Measurements from ENCODE around the gene PMFBP1.

Gene PMFBP1

DNA sequence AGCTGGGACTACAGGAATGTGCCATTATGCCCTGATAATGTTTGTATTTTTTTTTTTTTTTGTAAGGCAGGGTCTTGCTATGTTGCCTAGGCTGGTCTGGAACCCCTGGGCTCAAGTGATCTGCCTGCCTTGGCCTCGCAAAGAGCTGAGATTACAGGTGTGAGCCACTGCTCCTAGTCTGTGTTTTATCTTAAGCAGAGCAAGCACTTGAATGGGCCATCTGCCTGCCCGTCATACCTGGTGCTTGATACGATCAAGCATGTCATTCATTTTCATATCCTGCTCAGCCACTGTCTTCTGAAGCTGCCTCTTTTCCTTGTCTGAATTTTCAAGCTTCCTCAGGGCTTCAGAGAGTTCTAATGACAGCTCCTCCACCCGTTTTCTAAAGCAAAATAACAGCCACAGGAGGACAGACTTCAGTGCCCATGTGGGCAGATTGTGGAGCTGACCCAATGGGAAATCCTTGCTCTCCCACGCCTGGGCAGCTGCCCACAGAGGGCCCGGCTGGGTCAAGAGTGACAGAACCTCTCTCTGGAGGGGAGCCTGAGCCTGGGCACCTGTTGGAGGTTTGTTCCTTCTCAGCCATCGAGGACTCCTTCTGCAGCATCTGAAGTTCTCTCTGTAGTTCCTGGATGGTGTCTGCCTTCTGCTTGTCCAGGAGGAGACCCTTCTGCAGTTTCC is 41.8 kb downstream of the PMFBP1 start:
- no peak for DNase-seq

DNA sequence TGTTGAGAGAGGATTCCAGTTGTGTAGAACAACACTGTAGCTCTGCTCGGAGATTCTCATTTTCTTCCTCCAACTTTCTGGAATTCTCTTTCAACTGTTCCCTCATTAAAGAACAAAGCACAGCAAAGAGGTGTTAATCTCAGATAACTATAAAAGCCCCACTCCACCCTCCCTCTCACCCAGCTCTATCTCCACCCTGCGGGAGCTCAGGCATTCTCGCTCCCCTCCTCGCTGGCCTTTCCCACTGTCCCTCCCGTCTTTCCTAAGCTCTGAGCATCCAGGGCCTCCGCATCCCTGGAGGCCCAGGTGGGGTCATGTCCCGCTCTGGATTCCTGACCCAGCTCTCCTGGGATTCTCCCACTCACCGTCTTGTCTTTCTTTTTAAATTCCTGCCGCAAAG is 43.3 kb downstream of the PMFBP1 start:
- DNase-seq = no peak

DNA sequence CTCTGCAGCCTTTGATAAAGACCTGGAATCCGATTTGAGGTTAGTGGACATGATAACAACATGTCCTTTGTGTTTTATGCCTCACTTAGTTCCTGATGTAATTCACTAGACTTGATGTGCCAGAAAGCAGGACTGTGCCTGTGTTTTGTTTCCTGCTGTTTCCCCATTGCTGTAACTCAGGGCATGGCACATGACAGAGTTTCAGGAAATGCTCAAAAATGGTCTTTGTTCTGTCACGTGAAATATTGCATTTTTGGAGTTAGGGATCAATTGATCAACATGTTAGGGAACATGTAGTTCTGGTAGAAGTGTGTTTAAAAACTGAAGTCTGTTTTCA is 45.6 kb downstream of the PMFBP1 start:
- DNase-seq = no peak

DNA sequence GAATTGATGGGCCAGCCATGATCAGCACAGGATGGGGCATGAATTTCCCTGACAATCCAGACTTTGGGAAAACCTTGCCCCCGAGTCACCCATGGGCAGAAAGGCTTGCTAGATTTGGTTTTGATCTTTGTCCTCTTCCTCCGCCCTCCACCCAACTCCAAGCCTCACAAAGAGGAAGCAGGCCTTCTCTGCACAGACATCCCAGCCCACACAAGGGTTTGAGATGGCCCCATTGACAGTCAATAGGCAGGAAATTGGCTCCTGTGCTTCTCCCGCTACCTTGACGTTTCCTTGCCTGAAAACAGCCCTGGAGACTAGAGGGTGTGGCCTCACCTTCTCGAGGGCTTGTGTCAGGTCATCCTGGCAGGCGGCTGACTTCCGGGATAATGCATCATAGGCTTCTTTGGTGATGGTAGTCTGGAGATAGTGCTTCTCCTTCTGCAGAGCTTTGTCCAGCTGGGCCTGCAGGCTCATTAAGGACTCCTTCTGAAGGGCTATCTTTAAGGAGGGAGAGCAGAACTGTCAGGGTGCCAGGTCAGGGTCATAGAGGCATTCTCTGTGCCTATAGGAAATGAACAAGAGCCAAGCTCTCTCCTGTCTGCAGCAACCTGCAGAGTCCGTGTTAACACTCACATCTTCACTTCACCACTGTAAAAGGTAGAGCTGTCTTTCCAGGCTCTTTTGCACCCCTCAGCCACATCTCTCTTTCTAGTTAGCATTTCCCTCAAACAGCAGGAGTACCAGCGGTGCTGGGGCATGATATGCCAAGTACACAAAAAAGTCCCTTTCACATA is 46.1 kb downstream of the PMFBP1 start:
- DNase-seq = no peak

DNA sequence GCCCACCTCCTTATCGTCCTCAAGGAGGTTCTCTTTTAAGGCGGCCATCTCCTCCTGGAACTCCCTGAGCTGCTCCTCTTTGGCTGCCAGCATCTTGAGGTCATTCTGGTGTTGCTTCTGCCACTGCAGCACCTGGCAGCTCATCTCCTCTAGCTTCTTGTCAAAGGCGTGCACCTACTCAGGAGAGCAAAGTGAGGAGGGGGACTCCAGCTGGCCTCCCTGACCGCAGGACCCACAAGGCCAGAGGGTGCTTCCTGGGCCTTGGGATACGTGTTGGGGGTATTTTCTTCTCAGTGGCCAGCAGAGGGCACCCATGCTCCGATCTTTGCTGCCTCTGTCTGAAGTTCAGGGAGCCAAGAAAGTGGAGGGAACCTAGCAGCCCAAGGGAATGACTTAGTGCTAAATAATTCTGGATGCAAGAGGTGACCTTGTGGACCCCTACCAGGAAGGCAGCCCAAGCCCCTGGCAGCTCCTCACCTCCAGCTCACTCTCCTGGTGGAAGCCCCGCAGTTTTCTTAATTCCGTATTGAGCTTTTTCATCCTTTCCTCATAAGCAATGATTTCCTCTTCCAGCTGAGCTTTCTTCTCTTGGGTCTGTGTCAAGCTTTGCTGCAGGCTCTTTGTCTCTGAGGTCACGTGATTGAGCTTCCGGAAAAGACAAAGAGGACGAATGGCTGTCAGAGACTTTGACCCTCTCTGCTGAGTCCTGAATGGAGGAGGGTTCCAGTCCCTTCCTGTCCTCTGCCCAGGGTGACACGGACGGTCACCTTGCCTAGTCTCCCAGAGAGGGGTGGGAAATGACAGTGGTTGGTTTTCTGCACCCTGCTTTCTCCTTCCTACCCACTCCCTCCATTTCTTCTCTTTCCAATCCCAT is 47.0 kb downstream of the PMFBP1 start:
- DNase-seq = peak; percentile 62

DNA sequence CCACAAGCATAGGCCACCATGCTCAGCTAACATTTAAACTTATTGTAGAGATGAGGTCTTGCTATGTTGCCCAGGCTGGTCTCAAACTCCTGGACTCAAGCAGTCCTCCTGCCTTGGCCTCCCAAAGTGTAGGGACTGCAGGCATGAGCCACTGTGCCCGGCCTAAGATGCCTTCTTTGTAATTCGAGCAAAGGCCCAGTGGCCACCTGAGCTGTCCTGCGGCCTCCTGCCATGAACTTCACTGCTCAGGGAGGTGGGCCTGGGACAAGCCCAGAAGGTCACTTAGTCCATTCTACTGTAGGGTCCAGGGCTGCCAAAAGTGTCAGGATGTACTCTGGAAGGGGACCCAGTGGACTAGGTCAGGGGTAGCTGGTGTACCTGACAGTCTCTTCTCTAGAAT is 47.8 kb downstream of the PMFBP1 start:
- DNase-seq = no peak

DNA sequence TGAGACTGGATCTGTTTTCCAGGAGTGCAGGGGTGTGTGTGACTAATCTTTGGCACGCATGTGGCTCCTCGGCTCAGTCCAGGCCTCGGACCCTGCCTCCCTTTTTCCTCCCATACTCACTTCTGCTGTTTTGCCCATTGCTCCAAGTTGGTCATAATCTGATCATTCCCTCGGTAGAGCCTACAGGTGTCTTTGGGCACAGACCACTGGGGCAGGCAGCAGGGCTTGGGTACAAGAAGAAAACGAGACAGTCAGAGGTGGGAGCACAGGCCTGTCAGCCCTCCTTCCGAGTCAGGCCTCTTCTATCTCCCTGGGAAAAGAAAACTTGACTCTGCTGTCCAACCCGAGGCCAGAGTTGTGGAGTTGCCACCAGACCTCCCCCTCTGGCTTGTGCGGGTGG is 48.5 kb downstream of the PMFBP1 start:
- no peak for DNase-seq

DNA sequence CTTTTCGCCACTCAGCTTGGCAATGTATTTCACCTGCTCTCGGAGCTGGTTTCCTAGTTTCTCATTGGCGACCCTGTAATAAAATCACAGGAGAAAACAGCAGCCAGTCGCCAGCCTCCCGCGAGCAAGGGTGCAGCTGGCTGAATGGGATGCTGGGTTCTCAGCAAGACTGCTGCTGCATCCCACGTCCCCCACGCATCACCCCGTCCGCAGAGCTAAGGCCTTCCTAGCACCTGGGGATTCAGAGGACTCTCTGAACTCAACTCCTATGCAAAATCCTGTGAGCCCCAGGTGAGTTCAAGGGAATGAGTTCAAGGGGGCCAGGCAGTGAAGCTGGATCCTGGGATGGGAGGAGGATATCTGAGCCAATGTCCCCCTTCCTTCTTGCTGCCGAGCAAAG is 49.0 kb downstream of the PMFBP1 start:
- DNase-seq = no peak

DNA sequence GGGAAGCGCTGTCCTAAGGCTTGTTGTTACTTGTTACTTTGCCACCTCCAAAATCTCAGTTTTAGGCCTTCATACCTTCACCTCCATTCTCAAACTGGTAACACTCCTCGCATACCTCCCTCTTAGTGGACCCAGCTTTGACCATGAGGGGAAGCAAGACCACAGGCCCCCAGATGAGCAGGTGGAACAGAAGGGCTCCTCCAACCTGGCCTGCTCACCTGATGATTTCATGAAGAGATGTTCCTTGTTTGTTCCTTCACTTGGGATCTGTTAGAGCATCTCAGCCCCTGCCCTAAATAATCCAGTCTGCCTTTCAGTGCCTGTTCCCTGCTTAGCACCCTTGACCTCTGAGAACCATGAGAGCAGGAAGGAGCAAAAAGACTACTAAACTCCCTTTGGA is 49.6 kb downstream of the PMFBP1 start:
- DNase-seq = no peak

DNA sequence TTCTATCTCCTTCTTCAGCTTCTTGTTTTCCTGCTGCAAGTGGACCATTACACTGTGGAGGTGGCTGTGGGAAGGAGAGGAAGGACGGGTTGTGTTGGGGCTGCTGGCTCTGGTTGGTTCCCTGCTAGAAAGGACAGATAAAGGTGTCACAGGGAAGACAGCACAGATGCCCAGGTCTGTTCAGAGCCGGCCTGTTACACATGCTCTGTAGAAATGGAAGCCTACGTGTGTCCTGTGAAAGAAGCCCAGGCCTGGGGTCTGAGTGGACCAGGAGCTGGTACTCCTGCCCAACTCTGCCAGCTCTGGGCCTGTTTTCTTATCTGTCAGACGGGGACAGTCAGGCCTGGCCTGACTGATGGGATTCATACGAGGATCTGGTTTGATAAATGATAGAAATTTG is 51.9 kb downstream of the PMFBP1 start:
- no peak for DNase-seq

DNA sequence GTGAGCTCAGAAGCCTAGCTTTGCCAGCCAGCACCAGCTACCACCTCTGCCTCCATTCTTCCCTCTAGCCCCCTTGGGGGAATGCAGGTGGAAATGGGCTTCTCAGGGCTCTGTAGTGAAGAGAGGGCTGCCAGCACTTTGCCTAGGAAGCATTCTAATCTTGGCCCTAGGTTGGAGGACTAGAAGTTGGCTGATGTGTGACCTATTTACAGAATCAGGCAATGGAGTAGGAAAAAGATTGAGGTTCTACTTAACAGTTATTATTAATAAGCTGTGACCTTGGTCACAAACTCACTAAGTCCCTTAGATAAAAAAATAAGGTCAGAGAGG is 58.4 kb downstream of the PMFBP1 start:
- no peak for DNase-seq

DNA sequence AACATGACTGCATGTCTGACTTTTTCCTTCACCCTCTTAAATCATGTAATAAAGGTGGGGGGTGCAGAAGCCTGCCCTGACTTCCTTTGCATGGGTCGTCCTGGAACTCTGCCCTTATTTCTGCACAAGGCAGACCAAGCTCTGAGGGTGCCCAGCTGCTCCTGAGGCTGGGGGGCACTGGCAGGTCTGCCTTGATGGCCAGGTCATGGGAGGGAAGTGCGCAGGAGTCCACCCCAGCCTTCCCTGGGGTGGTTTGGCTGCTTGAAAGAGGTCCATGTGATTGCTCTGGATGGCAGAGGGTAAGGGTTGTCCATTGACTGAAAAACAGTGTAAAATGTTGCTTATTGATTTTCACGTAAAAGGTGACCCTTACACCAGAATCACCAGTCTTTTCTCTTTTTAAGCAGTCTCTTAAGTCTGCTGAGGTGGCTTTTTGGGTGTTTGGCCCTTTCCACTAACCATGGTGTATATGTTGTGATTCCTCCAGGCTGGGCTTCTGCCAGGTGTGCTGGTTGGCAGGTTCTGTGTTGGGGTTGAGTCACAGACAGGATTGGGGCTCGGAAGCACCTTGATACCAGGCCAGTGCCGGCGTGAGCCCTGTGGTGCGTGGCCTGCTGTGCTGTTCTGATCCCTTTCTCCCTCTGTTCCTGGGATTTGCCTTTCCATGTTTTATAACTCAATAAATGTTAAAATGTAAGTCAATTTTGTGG is 58.9 kb downstream of the PMFBP1 start:
- DNase-seq = no peak

DNA sequence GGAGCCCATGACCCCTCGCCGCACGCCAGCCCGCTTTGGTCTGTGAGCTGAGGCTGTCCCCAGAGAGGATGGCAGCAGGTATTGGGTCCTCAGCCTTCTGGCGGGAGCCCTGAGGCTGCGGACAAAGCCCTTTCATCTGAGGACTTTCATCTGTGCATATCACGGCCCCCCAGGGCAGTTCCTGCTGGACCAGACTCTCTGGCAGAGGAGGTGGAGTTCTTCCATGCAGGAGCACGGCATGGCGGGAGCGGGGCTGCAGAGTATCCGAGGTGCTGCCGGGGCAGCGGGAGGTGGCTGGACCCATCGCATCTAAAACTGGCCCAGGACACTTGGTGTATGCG is 59.5 kb downstream of the PMFBP1 start:
- no peak for DNase-seq

DNA sequence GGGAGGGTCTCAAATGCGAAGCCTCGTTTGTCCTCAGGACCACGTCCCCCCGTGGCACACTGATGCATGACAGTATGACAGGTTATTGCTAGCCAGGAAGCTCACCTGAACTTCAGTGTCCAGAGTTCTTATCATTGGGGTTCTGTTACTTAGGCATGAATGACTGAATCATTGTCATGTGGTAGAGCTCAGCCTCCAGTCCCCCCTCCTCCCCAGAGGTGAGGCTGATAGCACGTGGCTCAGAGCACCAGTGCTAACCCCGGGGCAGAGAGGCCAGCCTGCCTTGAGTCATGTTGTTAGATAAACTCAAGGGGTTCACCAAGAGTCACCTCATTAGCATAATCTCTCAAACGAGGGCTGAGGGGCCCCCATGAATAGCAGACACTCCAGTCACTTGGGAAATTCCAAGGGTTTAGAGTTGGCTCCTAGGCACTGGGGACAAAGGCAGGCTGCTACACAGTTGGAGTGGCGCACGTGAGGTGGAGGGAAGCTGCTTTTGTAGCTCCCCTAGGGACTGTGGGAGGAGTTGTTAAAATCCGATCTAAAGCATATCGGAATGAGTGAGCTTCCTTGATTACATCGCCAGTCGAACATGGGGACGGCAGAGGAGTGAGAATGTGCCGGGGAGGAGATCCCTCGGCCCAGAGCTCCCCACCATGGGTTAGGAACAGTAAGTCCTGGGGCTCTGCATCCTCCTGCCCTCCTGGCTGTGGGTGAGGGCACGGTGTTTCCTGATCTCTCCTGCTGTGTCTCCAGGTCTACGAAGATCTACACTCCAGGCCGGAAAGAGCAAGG is 60.1 kb downstream of the PMFBP1 start:
- DNase-seq = no peak

DNA sequence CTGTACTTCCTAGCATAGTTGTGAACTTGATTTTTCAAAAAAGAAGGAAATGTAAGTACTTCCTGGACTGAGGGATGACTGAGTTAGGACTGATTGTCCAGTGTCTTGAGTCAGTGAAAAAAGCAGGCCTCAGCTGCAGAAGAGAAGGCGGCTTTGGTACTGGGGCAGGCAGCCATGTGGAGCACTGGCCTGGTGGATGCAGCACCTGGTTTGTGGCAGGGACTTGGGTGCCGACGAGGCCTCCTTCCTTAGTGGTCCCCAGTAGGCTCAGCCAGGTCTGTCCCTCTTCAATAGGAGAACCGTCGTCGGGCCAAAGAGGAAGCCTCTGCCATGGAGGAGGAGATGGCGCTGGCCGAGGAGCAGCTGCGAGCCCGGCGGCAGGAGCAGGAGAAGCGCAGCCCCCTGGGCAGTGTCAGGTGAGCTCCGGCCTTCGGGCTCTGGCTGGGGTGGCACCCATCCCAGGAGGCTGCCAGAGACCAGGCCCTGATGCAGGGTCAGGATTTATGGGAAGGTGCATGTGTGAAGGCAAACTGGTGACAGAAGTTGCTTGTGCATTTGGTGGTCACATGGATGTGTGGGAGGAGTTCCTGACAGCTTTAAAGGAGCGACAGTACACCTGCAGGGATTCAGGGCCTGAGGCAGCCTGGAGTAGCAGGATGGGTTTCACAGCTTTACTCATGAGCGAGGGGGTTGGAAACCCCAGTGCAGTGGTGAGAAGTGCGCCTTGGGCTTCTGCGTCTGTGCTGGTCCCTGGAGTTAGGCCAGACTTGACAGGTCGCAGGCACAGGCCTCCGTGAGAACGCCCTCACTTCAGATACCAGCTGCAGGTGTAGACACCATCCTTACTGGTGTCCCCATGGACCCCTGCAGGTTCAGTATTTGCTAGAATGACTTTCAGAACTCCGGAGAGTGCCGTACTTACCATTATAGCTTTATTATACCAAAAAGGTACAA is 61.0 kb downstream of the PMFBP1 start:
- DNase-seq = no peak

DNA sequence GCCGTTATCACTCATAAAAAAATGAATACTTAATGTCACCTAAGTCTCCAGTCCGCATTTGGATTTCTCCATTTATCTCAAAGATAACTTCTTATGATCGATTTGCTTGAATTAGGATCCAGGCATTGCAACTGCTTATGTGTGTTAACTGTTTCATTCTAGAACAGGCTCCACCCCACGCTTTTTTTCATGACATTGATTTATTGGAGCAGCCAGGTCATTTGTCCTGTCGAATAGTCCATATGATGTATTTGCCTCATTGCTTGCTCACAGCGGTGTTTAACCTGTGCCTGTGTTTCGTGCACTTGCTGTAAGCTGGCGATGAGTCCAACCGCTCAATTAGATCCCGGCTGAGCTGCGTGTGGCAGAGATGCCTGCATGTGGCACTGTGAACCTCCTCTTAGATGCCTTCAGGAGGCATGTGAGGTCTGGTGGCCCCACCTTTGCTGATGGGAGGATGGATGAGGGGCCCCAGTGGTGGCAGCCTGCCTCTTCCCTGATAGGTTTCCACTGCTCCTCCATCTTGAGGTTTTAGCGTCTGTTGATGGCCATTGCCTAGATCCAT is 61.9 kb downstream of the PMFBP1 start:
- no peak for DNase-seq

DNA sequence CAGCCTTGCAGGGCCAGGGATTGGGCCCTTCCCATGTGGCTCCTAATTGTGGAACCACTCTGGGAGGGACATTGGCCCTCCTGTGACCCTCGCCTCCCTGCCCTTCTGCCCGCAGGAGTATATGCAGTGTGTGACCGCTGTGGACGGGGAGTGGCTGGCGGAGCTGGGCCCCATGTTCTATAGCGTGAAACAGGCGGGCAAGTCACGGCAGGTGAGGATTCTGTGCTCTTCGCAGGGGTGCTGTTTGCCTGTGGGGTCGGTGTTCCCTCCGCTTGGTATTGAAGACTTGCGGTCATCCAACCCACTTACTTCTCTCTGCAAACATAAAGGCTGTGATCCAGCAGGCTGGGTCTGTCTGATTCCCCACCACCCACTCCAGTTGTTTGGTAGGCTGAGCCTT is 62.7 kb downstream of the PMFBP1 start:
- DNase-seq = no peak

DNA sequence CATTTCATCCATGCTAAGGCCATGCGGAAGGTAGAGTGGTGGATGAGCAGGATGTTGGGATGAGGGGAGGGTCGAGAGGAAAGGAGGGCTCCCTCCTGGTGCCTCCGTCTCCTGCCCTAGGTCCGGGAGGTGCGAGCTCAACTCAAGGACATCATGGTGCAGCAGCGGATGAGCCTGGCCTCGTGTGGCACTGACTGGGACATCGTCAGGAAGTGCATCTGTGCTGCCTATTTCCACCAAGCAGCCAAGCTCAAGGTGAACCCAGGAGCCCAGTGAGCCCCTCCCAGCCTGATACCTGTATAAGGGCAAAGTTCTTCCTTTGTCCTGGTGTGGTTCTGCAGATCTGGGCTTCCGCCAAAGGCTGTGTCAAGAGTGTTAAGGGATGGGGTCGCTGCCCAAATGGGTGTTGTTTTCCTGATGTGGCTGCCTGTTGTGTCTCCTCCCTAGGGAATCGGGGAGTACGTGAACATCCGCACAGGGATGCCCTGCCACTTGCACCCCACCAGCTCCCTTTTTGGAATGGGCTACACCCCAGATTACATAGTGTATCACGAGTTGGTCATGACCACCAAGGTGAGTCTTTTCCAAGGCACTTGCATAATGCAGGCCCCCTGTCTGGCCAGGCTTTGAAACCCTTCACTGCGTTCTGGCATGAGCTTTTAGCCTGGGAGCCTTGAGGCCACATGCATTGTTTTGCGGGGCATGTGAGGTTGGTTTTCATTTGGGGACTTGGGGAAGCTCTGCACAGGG is 63.4 kb downstream of the PMFBP1 start:
- DNase-seq = no peak

DNA sequence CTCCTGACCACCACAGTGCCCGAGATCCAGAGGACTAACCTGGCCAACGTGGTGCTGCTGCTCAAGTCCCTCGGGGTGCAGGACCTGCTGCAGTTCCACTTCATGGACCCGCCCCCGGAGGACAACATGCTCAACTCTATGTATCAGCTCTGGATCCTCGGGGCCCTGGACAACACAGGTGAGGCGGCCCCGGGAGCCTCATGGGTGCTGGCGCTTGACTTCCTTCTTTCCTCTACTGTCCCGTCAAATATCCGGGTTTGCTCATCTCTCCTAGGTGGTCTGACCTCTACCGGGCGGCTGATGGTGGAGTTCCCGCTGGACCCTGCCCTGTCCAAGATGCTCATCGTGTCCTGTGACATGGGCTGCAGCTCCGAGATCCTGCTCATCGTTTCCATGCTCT is 64.6 kb downstream of the PMFBP1 start:
- no peak for DNase-seq

DNA sequence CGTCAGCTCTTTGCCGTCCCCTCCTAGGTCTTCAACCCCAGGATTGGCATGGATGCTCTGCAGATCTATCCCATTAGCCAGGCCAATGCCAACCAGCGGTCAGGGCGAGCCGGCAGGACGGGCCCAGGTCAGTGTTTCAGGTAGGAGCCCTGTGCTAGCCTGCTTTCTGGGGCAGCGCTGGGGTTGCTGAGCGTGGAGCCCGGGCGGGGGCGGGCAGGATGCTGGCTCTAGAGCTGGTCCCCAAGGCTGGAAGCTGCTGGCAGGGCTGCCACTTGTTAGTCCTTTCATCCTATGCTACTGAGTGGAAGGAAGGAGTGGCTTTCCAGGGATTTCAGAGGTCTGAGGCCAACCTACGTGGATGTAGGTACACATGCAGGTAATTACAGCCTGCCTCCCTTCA is 66.0 kb downstream of the PMFBP1 start:
- no peak for DNase-seq

Measured in activated T-cell treated with anti-CD3 and anti-CD28 coated beads, Interleukin-2, amount 50 U/mL, for 1 hour (primary cell).